NCI-H2171 (cell line): Measurements from ENCODE around the gene JAML.

Source experiments
- DNase-seq: peaks from one replicate; lab custom pipeline; 2025; lab: John Stamatoyannopoulos, UW

JAML gene

GRCh38 chr11:118215765-118216164, 9.0 kb downstream of the JAML start:
- no peak for DNase-seq

- no peak for DNase-seq
Observed at GRCh38 chr11:118215262-118215661, 9.5 kb downstream of the JAML start.

DNA sequence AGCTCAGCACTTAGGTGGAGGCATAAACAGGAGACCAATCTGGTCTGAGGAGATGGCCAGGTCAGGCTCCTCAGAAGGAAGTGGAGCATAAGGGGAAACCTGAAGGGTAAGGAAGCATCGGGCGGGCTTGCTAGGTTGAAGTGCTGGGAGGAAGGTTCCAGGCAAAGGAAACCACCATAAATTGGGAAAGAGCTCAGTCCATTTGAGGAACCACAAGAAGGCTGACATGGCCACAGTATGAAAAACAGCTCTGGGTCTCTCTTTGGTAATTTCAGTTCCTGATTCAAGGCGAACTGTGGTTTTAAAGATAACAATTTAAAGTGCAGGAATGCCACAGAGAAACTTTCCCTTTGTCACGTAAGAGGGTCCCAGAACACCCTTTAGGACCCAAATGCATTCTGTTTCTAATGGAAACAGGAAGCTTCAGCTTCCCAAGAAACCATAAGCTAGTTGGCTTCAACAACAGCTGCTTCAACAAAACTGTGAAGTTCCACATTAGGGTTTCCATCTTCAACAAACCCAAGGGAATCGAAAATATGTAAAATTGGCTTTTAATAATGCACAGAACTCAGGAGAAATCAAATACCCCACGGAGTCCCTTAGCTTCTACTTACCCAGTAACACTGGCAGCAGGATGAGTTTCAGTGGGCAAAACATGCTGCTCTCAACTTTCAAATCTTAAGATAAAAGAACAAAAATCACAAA, 10.4 kb downstream of the JAML start:
- no peak for DNase-seq

GRCh38 chr11:118213781-118214180, 11.0 kb downstream of the JAML start:
- DNase-seq = no peak

- no peak for DNase-seq
Observed at GRCh38 chr11:118213201-118213600, 11.6 kb downstream of the JAML start.

- DNase-seq = no peak
Observed at GRCh38 chr11:118212781-118213191, 12.0 kb downstream of the JAML start.

- no peak for DNase-seq
Observed at GRCh38 chr11:118212131-118212725, 12.6 kb downstream of the JAML start.

- no peak for DNase-seq
Observed at GRCh38 chr11:118211006-118211405, 13.8 kb downstream of the JAML start.

GRCh38 chr11:118210323-118210722, 14.5 kb downstream of the JAML start:
- no peak for DNase-seq

- DNase-seq = no peak
Observed at GRCh38 chr11:118209033-118209432, 15.8 kb downstream of the JAML start.

- DNase-seq = no peak
Observed at GRCh38 chr11:118207079-118207478, 17.7 kb downstream of the JAML start.

DNA sequence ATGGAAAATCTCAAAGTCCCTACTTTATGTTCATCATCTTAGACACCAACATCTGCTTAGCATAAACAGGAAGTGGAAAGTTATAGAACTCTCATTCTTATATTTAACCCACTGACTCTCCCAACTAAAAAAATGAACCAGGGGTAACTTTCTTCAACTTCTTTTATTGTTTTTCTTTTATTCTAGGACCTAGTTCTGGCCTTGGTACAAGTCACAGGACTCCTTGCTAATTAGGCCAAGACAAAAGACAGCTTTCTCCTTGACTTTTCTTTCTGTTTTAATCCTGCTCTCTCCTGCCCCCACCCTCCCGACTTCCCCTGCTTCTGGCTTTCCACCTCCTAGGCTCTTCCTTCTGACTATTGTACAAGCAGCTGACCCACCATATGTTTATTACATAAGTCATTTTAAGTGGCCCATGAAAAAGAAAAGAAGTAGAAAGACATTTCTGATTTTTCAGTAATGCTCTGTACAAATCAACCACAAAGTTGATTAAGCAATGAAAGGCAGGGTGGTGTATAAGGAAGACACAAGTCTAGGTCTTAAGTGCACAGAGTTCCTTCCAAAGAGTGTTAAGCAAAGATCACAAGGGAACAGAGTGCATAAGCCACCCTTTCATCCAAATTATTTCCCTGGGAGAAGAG, 18.3 kb downstream of the JAML start:
- DNase-seq = no peak

GRCh38 chr11:118205606-118206378, 19.0 kb downstream of the JAML start:
- DNase-seq = no peak

GRCh38 chr11:118202599-118203422, 22.0 kb downstream of the JAML start:
- no peak for DNase-seq

DNA sequence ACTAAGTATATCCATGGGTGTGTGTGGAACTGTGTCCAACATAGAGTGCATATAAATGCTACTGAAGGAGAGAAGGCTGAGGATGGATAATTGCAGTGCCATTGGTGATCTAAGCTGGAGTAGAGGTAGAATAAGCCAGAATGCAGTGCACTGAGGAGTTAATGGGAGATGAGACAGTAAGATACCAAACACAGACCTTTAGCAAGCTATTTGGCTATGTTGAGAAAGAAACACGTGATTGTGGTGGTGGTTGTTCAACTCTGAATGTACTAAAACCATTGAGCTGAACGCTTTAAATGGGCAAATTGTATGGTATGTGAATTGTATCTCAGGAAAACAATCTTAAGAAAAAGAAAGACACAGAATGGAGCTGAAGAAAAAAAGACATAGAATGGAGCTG, 22.8 kb downstream of the JAML start:
- no peak for DNase-seq

GRCh38 chr11:118200901-118201680, 23.7 kb downstream of the JAML start:
- no peak for DNase-seq

DNA sequence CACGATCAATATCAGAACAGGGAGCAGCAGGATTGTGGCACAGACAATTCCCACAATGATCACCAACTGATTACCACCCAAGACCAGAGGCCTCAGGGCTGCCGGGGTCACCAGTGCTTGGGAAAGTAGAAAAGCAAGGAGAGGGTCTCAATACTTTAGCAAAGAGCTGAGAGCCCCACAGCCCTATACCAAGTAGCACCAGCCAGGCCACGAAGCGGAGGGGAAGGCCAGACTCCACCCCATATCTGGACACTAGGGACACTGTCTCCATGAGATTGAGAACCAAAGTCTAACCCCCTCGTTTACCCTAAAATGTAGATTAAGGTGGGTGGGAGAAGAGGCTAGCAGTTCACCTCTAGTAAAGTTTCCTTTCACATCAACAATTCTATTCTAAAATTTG, 24.3 kb downstream of the JAML start:
- DNase-seq = no peak

- DNase-seq = no peak
Observed at GRCh38 chr11:118199135-118199534, 25.7 kb downstream of the JAML start.

DNA sequence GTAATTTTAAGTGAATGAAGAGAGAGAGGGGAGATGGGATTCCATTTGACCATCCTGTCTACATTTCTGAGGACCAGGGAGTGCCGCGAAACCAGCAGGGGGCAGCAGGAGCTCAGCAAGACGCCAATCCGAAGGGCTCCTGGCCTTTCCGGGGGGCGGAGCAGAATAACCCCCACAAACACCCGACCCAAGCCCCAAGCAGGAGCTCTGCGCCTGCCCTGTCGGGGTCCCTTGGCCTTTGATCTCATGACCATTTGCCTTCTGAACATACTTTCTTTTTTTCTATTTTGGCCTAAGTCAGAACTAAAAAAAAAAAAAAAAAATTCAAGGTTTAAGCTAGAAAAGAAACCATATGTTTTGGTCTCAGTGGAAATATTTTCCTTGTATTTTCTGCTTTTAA, 26.4 kb downstream of the JAML start:
- DNase-seq = no peak

DNA sequence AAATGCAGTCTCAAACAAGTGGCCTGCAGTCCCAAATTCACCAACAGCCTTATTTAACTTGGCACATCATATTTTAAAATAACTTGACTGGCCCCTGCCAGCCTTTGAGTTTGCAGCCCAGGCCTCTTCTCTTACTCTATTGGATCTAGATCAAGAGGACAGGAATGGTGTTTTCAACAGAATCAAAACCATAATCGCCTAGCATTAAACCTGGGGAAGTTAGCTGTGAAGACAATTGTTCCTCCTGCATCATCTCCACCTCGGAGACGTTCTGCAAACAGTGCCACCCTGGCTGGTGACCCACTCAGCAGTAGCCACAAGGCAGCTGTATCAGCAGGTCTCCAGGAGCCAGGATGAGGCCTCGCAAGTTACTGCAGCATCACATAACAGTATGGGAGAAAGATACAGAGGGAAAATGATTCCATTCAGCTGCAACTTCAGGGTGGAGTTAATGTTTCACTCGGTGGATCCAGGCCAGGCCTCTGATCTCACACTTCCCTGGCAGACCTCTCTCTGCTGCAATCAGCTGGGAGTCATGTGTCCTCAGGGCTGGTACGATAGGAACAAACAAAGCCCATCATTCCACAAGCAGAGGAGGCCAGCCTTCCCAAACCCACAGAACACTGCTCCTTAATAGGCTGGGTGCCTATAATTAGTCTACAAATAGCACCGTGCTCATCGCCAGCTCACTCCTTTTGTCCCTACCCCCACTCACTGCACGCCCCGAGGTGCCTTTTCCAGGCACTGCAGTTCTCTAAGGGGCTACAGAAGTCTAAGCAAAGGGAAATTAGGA, 29.8 kb downstream of the JAML start:
- DNase-seq = no peak
